Nucleus accumbens (tissue), 56 donors: ENCODE data around the gene ELF2.
"Not testable (repeated sequence)": the region's sequence is repeated elsewhere in the genome, so short reads cannot be mapped to it uniquely, and the experiment has no call there.

Experiments
- DNase-seq, 56 donors: peaks; one replicate each; lab custom pipeline; 2025; lab: John Stamatoyannopoulos, UW

ELF2 gene

DNA sequence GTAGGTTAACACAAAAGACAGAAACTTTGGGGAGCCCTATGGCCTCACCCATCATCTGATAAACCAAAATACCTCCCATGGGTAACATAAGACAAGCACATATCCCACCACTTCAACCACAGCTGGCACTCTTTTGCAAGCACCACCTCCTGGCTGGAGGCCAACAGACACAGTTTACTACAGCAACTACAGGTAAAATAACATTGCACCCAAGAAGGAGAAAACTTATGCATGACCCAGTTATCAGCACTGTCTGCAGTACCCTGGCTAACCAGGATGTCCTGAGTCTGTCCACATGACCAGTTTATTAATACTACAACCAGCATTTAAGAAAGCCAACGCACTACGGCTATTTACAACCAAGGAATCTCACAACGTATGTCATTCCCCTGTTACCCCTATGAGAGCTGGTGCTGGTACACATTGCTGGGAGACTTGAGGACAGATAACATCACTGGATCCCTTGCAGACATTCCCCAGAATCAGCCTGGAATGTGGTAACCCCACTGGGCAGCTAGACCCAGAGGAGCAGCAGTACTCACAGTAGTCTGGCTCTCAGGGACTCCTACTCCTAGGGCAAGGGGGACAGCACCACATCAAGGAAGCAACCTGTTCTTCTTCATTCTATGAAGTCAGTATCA is 32.0 kb downstream of the ELF2 start:
- peak in 1 of 56 donors; percentile 0 for DNase-seq

DNA sequence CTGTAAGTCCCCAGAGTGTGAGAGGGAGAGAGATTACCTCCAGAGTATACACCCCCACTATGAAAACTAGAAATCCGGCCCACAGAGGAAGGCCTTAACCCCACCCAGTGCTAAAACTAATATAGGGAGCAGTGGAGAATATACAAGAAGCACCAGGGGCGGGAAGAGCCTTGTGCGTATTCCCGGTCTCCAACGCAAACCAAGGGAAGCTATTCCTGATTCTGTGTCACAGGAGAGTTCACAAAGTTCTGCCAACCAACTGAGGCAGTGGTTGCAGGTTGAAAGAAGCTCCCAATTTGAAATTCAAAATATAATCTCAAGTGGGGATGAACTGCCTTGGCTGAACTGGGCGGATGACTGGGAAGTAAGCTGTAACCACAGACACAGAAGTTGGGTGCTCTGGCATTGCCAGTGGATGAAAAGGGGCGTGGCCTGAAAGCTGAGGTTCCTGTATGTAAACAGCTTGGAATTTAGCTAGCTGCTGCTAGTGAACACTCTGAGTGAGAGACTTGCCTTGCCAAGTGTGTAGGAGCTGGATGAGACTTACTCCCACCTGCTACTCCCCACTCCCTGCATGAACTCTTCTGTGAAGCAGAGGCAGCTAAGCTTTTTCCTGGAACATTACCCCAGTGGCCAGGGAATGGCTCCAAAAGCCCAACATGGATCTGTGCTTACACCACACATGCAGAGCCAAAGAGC is 32.7 kb downstream of the ELF2 start:
- peak in 11 of 56 donors; percentile 2 to 33 (median 6) for DNase-seq

DNA sequence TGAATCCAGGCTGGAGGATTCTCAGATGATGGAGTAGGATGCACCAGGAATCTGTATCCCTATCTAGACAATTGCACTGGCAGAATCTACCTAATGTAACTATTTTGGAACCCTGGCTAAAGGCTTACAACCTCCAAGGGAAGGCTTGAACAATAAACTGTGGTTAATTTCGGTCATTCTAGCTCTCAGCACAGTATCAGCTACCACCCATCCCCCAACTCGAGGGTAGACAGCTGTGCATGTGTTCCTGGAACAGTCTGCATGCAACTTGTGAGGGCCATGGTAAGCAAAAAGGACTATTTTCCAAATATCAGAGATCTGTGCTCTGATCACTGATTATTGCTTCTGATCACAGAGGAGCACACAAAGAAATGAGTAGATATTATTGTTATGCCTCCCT is 34.0 kb downstream of the ELF2 start:
- peak in 2 of 56 donors; percentile 1 for DNase-seq

DNA sequence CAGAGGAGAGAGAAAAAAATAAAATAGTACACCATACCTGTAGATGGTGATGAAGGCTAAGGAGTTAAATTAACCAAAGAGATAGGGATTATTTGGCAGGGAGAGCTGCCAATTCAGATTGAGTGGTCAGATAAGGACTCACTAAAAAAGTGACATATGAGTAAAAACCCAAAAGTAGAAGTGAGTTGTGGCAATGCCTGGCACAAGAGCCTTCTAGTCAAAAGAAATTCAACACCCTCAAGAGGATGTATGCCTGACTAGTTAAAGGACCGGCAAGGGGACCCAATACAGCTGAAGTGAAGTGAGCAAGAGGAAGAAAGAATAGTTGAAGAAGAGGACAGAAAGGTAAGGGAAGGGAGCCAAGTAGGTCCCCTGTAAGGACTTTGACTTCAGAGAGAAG is 34.9 kb downstream of the ELF2 start:
- DNase-seq: no peak

DNA sequence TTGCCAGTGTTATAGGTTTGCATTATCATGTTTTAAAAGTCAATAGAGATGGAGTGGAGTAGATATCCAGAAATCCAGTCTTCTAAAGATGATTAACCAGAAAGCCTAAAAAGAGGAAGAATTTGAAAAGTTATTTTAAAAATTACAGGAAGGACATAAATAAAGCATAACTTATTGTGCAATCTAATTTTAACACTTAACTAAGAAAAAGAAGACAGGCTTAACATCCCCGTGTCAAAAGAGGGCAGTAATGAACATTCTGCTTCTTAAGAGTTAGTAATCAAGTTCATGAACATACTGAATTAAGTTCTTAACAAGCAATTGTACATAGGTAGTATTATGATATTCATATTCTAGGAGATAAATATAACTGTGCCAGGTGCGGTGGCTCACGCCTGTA is 39.3 kb downstream of the ELF2 start:
- no peak for DNase-seq

DNA sequence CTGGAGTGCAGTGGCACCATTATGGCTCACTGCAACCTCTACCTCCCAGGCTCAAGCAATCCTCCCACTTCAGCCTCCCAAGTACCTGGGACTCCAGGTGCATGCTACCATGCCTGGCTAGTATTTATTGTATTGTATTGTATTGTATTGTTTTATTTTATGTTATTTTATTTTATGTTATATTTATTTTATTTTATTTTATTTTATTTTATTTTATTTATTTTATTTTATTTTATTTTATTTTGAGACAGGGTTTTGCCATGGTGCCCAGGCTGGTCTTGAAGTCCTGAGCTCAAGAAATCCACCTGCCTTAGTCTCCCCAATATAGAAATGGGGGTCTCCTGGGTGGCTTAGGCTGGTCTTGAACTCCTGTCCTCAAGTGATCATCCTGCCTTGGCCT is 42.6 kb downstream of the ELF2 start:
- no peak for DNase-seq

DNA sequence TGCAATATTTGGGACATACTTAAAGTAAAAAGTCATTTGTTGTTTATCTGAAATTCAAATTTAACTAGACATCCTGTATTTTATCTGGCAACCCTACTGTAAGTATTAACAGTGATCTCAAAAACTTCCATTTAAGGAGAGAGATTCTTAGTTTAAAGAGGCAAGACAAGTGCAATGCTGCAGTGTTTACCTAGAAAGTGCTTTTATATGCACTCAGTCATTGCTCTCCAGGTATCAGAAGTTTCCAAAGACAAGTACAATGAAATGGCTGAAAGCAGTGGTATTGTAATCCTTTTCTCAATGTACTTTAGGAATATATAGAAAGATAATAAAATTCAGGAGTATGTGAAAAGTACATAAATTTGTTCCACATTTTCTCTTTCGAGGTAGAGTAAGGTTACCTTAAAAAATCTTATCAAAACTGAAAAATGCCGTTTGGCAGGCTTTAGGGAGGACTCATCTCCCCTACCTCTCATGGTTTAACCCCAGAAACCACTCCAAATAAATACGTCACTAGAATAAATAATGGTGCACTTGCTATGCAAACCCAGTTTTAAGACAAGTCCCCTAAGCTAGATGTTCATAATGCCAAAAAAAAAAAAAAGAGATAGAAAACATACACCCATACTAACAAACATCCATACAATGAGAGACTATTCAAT is 45.7 kb downstream of the ELF2 start:
- DNase-seq: no peak

DNA sequence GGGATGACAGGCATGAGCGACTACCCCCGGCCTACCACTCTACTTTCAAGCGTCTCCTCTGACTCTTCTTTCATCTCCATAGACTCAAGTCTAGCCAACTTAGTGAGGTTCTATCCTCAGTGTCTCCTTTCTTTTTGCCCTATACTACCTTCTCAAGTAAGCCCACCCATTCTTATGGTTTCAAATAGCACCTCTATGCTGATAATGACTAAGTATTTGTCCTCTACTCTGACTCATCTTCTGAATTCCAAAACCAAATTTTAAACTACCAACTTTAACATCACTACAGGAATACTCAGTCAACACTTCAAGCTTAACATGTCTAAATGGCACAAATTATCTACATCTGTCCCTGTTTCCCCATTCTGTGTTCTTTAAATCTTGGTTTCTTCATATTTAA is 47.8 kb downstream of the ELF2 start:
- DNase-seq: no peak

DNA sequence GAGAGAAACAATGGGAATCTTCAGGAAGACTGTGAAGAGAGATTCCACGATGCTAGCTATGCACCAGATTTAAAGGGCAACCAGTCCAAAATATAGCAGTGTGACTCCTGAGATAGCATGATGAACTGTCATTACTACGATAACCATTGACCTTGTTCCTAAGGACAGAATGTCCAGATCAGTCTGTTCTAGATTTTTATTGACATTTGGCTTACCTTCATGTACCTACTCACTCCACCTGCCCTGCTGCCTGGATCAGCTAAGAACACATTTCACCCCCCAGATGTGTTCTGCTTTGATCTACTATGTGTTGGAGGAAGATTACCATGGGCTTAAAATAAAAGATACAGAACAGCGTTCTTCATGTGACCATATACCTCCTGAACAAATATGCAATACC is 50.1 kb downstream of the ELF2 start:
- DNase-seq: no peak

DNA sequence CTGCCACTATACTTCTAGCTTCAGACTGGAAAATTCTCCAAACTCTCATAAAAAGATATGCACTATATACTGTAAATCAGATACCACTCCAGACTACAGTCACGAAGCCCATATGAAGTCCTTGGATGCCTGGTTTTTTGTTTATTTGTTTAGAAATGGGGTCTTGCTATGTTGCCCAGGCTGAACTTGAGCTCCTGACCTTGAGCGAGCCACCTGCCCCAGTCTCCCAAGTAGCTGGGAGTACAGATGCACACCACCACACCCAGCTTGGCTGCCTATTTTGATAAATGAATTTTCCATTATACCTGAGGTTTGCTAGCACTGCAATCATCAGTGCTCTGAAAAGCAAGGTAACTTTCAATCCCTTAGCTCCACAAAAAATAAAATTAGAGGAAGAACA is 53.1 kb downstream of the ELF2 start:
- DNase-seq: no peak

DNA sequence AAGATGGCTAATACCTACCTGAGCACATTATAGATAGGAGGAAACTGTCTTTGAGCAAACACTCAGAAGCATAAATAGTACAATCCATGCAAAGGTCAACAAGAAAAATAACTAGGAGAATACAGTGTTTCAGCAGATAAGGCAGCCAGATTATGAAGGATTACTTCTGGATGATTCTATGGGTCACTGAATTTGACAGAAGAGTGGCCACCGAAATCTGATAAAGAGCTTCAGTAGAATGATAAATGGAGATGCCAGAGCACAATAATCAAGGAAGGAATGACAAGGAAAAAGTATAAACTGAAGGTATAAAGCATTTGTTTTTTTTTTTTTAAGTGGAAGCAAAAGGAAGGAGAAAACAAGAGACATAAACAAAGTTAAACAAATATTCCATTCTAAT is 58.7 kb downstream of the ELF2 start:
- DNase-seq: no peak

DNA sequence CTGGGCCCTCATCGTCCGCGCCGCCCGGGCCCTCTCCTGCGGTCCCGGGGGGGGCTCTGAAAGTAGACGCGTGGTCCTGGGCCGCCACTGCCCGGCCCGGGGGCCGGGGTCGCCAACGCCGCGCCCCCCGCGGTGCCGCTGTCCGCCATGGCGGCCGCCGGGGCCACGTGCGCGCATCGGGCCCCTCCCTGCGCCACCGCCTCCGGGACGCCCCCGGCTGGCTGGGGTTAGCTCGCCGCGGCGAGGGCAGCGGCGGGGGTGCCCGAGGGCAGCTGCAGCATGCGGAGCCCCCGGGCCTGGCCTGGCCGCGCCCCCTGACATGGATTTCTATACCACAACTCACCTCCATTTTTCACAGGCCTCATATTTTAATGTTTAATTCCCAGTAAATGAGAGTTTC is 61.8 kb downstream of the ELF2 start:
- no peak for DNase-seq

DNA sequence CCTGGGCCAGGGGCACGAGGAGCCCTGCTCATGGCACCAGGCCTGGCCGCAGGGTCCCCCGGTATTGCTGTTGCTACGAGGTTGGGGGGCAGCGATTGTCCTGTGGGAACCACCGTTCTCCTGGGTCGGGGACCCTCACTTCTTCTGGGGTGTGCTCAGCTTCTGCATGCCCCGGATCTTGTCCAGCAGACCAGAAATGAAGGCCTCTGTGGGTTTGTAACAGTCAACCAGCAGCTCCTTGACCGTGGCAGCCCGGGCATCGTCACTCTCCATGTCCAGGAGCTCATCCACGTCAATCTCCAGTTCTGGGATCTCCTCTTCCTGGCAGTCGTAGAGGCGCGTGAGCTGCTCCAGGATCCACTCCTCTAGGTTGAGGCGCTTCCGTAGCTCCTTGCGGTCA is 62.2 kb downstream of the ELF2 start:
- DNase-seq: not testable (repeated sequence)

DNA sequence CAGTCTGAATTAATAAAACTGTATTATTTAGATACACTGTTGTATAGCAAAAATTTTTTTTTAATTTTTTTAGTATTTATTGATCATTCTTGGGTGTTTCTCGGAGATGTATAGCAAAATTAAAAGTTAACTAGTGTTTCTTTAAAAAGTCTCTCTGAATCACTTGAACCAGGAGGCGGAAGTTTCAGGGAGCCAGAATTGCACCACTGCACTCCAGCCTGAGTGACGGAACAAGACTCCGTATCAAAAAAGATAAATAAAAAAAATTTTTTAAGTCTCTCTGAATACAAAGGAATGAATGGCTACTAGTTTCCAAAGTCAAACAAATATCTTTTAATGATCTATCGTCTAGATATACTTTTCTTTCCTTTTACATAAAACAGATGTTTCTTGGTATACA is 64.4 kb downstream of the ELF2 start:
- no peak for DNase-seq

DNA sequence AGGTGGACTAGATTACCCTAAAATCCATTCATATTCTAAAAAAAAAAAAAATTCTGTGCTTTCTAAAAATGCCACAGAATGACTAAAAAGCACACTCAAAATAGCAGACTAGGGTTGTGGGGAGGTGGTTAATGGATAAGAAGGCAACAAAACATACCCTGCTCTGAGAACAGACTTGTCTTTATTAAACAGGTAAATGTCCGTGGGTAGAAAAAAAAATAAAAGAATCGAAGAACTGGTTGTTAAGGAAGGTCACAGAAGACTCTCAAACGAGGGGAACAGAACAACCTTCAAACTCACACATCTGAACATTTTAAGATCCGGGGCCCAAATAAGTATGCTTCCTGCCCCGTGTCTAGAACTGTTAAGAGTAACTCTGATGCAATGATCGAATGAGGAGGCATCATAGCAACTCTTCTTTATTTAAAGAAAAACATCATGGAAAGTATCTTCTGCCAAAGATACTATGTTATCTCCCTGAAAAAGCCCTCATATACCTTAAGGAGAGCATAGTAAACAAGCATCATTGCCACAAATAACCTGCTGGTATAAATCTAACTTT is 68.4 kb downstream of the ELF2 start:
- DNase-seq: no peak

DNA sequence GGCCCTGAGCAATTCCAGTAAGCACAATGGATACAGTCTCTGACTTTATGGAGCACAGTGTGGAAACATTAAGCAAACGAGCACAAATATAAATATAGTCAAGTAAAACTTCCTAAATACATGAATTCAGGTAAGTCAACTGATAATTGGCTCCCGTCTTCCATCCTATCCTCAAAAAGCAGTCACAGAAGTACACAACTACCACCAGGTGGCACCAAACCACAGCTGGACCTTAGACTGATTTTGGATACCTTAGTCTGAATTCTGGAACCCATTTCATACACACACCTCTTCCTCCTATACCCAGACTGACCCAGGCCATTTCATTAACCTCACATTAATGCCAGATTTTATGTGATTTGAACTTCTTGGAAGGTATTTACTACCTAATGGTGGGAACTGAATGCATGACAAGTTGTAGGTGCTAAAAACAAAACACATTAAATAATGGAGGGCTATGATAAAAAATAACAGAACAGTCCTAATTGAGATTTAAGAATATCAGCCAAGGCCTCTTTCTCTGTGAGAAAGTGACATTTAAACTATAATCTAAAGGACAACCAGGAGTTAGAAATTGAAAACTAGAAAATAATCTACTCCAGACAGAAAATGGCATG is 77.5 kb downstream of the ELF2 start:
- DNase-seq: peak in 49 of 56 donors; percentile 0 to 79 (median 32)

DNA sequence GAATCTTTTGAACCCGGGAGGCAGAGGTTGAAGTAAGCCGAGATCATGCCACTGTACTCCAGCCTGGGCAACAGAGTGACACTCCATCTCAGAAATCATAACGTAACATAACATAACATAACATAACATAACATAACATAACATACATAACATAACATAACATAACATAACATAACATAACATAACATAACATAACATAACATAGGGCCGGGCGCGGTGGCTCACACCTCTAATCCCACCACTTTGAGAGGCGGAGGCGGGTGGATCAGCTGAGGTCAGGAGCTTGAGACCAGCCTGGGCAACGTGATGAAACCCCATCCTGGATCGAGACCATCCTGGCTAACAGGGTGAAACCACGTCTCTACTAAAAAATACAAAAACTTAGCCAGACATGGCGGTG is 84.7 kb downstream of the ELF2 start:
- DNase-seq: no peak

DNA sequence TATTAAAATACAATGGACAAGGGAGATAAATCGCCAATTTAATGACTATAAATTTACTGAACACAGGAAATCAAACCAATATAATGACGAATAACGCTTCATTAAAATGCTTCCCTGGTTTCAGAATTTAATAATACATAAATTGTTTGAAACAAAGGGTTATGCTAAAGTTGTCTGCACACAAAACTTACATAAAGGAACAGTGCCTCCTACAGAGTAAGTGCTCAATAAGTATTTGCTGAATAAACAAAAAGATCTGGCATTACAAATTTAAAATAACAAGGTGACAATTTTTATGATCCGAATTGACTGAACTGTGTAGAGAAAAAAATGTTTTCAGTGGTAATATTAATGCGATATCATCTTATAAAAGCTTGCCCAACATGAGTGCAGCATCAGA is 91.9 kb downstream of the ELF2 start:
- no peak for DNase-seq

DNA sequence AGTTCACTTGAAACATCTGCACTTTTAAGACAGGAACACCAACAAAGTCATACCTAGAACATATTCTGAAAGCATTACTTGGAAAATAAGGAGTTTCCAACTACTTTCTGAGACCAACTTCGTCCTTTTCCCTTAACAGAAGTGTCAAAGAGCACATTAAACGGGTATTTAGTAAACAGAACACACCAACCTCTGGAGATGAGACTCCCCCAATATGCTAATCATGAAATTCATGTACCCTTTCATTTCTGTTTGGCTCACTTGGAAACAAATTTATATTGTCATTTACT is 92.3 kb downstream of the ELF2 start:
- DNase-seq: no peak

DNA sequence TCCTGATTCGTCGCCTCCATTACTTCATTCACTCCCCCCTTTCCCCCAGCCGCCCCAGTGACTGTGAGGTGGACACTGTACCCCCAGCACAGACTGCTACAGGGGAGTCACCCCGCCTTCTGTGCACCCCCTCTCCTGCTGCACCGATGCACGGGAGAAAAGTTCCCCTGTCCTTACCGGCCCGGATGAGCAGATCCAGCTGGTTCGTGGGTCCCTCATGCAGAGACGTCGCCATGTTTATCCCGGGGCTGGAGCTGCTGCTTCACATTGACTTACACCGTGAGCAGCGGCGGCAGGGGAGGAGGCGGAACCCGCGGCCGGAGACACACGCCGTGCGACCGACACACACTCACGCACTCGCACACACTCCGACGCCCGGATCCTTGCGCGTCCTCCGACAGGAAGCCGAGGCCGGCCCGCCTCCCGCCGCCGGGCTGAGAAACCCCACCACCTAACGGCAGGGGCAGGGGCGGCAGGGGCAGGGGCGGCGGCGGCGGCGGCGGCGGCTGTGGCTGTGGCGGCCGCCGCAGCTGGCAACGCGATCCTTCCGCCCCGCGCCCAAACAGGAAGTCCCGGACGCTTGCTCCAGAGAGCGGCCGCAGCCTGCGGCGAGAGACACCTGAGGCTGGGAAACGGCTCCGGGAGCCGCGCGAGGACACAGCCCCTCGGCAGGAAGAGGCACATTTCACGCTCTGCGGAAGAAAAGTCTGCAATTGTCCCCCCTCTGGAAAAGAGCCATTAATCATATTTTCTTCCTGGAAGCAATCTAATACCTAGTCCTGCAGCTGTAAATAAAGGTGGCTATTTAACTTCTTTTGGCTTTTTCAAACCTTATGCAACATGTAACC is 92.8 kb downstream of the ELF2 start:
- peak; percentile 7 to 92 (median 79) for DNase-seq

DNA sequence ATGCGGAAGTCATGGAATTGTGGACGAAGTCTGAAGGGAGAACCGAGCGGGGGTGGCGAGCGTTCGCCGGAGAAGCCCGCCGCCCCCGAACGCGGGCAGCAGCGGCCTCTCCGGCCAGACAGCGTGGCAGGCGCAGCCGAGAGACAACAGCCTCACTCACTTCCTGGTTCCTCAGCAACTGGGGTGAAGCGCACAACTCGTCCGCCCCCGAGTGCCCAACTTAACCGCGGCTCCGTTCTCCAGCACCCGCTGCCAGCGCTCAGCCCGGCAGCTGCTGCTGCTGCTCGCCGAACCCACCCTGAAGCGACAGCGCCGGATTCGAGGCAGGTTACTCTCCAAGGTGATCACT is 93.4 kb downstream of the ELF2 start:
- DNase-seq: peak in 32 of 56 donors; percentile 7 to 86 (median 75)
